DND-41 (cell line): Measurements from ENCODE around the gene GPR32.
A peak's percentile ranks its signal among the peaks of the same experiment; 100 is the strongest.

Experiments used
- ATAC-seq: fragments of 200-7000 bp; cut with Tn5 transposase; 3 replicates; pipeline ENCODE4 v1.9.1; 2021; ENCODE audit warnings: low read depth; ENCODE audit not compliant: insufficient read depth
- DNase-seq: peaks from one replicate; pipeline ENCODE4 v3.0.0-alpha.2; 2020
- H2AFZ ChIP-seq: 2 replicates; pipeline ENCODE4 v1.6.0; 2012; ENCODE audit warnings: low read depth, low read length
- H3K27ac ChIP-seq: 2 replicates; pipeline ENCODE4 v1.5.1; 2012; ENCODE audit warnings: low read length, inconsistent platforms
- H3K27me3 ChIP-seq: fragments of 200-600 bp; sonication (generic); 2 replicates; pipeline ENCODE4 v1.6.0; 2012; ENCODE audit warnings: low read length, mild to moderate bottlenecking, inconsistent platforms; ENCODE audit not compliant: insufficient read depth, poor library complexity
- H3K36me3 ChIP-seq: 2 replicates; pipeline ENCODE4 v1.5.1; 2012; ENCODE audit warnings: low read length, inconsistent platforms; ENCODE audit not compliant: insufficient read depth
- H3K4me1 ChIP-seq: 2 replicates; pipeline ENCODE4 v1.5.1; 2012; ENCODE audit warnings: mild to moderate bottlenecking, low read length; ENCODE audit not compliant: insufficient read depth
- H3K4me2 ChIP-seq: 2 replicates; pipeline ENCODE4 v1.6.0; 2012; ENCODE audit warnings: mild to moderate bottlenecking, moderate library complexity, low read length, inconsistent platforms; ENCODE audit not compliant: insufficient read depth
- H3K4me3 ChIP-seq, 2 experiments: fragments of 200-600 bp in 1 of 2; shearing (Covaris generic) in 1 of 2; 2 replicates each; pipeline ENCODE4 v1.5.1; 2012 to 2016; ENCODE audit warnings: inconsistent platforms in 2 of 2, low read length in 2 of 2, mild to moderate bottlenecking in 2 of 2, low read depth in 1 of 2, moderate library complexity in 1 of 2
- H3K79me2 ChIP-seq: 2 replicates; pipeline ENCODE4 v1.6.0; 2012; ENCODE audit warnings: low read length, inconsistent platforms; ENCODE audit not compliant: insufficient read depth
- H3K9ac ChIP-seq: 2 replicates; pipeline ENCODE4 v1.6.0; 2012; ENCODE audit warnings: low read depth, mild to moderate bottlenecking, inconsistent platforms, low read length, moderate library complexity
- H3K9me3 ChIP-seq: 2 replicates; pipeline ENCODE4 v1.5.1; 2012; ENCODE audit warnings: low read length, moderate library complexity, mild to moderate bottlenecking, inconsistent platforms; ENCODE audit not compliant: insufficient read depth, severe bottlenecking
- H4K20me1 ChIP-seq: 2 replicates; pipeline ENCODE4 v1.6.0; 2012; ENCODE audit warnings: low read length; ENCODE audit not compliant: insufficient read depth
- EZH2 ChIP-seq: IDR thresholded peaks from 3 replicates; pipeline ENCODE4 v1.6.1; 2012; ENCODE audit warnings: borderline replicate concordance, low read depth, mild to moderate bottlenecking, moderate library complexity, low read length, inconsistent platforms; ENCODE audit not compliant: severe bottlenecking
- TF ChIP-seq, protein P1 (sequence below): IDR thresholded peaks from 2 replicates; pipeline ENCODE4 v1.5.1; 2012; ENCODE audit warnings: borderline replicate concordance, low read length, moderate library complexity, mild to moderate bottlenecking; ENCODE audit not compliant: poor library complexity, severe bottlenecking; ENCODE audit errors: extremely low read depth

Gene GPR32

DNA sequence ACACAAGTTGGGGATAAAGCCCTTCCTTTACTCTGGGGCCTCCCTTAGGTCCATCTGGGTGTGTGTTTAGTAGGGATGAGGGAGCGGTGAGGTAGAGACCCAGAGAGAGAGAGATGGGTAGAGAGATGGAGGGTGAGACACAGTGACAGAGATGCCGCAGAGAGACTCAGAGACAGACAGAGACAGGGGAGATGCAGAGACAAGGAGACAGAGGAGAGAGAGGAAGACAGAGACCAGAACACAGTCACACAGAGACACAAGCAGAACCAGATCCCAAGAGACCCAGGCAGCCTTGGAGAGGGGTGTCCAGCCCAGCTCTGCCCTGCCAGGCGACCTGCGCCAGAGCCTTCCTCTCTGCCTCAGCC is 51.0 kb downstream of the GPR32 start:
- peak overlapping the region; percentile 17; the same call in 1 of the 2 replicates for H3K4me2 ChIP-seq
- no peak overlapping the region for H2AFZ ChIP-seq
- no peak overlapping the region for H3K27ac ChIP-seq

More for the DNA sequence above, 51.0 kb downstream of the GPR32 start:
- TF ChIP-seq, protein P1, sequence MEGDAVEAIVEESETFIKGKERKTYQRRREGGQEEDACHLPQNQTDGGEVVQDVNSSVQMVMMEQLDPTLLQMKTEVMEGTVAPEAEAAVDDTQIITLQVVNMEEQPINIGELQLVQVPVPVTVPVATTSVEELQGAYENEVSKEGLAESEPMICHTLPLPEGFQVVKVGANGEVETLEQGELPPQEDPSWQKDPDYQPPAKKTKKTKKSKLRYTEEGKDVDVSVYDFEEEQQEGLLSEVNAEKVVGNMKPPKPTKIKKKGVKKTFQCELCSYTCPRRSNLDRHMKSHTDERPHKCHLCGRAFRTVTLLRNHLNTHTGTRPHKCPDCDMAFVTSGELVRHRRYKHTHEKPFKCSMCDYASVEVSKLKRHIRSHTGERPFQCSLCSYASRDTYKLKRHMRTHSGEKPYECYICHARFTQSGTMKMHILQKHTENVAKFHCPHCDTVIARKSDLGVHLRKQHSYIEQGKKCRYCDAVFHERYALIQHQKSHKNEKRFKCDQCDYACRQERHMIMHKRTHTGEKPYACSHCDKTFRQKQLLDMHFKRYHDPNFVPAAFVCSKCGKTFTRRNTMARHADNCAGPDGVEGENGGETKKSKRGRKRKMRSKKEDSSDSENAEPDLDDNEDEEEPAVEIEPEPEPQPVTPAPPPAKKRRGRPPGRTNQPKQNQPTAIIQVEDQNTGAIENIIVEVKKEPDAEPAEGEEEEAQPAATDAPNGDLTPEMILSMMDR, result no peak
- TF ChIP-seq EZH2, result no peak
- H4K20me1 ChIP-seq, result no peaks in the 10 kb centered on the region
- peaks cover 18% of the 10 kb centered on the region for H3K27me3 ChIP-seq
- DNase-seq (no peak), ATAC-seq (no peak)
- no peaks in the 10 kb centered on the region for H3K79me2 ChIP-seq
- H3K9ac ChIP-seq, result no peak overlapping the region
- no peaks in the 10 kb centered on the region for H3K36me3 ChIP-seq
- H3K9me3 ChIP-seq, result no peaks in the 10 kb centered on the region
- H3K4me3 ChIP-seq, result no peak overlapping the region
- peaks cover 7% of the 10 kb centered on the region for H3K4me1 ChIP-seq
